BLaER1 treated with 17β-estradiol and CSF1 and Interleukin-3, amounts not matched to agents 10 nM and 100 nM (cell line): Measurements from ENCODE around the gene KIF5B.

Source experiments
- H3K27ac ChIP-seq, 11 experiments: shearing (Covaris generic); formaldehyde crosslinking; 2 replicates each; pipeline ENCODE4 v1.8.1; 2022
- H3K27me3 ChIP-seq, 11 experiments: shearing (Covaris generic); formaldehyde crosslinking; 2 replicates each; pipeline ENCODE4 v1.8.1; 2022
- H3K36me3 ChIP-seq, 11 experiments: shearing (Covaris generic); formaldehyde crosslinking; 2 replicates each; pipeline ENCODE4 v1.8.1; 2022
- H3K4me1 ChIP-seq, 10 experiments: shearing (Covaris generic); formaldehyde crosslinking; 2 replicates each; pipeline ENCODE4 v1.8.1; 2022
- H3K4me2 ChIP-seq, 11 experiments: shearing (Covaris generic); formaldehyde crosslinking; 2 replicates each; pipeline ENCODE4 v1.8.1; 2022
- H3K4me3 ChIP-seq, 10 experiments: shearing (Covaris generic); formaldehyde crosslinking; 2 replicates each; pipeline ENCODE4 v1.8.1; 2022
- H3K9ac ChIP-seq, 11 experiments: shearing (Covaris generic); formaldehyde crosslinking; 2 replicates each; pipeline ENCODE4 v1.8.1; 2022
- H3K9me3 ChIP-seq, 11 experiments: shearing (Covaris generic); formaldehyde crosslinking; replicated peaks in 1 of 11; 2 replicates each; pipeline ENCODE4 v1.8.1; 2022
- H4K20me1 ChIP-seq, 11 experiments: shearing (Covaris generic); formaldehyde crosslinking; 2 replicates each; pipeline ENCODE4 v1.8.1; 2022
- Cebpa-rat ChIP-seq, 11 experiments: shearing (Covaris generic); IDR thresholded peaks; 2 replicates each; pipeline ENCODE4 v1.8.1; 2022

The KIF5B gene

GRCh38 chr10:32036922-32037321 is 19.3 kb downstream of the KIF5B start:
- Histone ChIP-seq H3K4me1 (peaks cover 9 to 29% (median 24%) of the 10 kb centered on the region in 10 experiments; a peak in 19 of 20 replicates), H3K27me3 (no peaks in the 10 kb centered on the region), H4K20me1 (peaks cover 28 to 98% (median 50%) of the 10 kb centered on the region in 11 experiments), H3K9me3 (no peaks in the 10 kb centered on the region), H3K27ac (no peak overlapping the region), H3K36me3 (peaks cover 81 to 99% (median 91%) of the 10 kb centered on the region in 11 experiments), H3K4me2 (no peak overlapping the region), H3K9ac (no peak overlapping the region), H3K4me3 (no peak overlapping the region)
- TF ChIP-seq Cebpa-rat (IDR thresholded peaks at IDR 0.05) = no peak

DNA sequence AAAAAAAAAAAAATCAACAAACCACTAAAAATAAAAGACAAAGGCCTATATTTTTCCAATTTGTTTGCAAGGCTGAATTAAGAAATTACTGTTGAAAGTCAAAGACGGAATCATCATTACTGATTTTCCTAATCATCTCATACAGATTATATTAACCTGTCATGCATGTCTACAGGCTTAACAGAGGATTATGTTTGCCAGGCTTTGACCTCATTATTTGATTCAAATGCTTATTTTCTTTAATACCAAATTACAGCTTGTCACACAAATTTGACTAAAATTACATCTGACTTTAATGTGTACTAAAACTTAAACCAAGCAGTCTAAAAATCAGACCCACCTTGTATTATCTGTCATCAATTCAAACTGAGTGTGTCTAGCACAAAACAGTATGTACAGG is 21.2 kb downstream of the KIF5B start:
- peaks cover 7 to 29% (median 20%) of the 10 kb centered on the region in 10 experiments; a peak in 19 of 20 replicates for H3K4me1 ChIP-seq
- no peak overlapping the region for H3K27ac ChIP-seq
- H3K9me3 ChIP-seq = 0 out of 22 replicates have a peak, but pooled peaks cover 0 to 4% (median 0%) of the 10 kb centered on the region in 11 experiments
- no peaks in the 10 kb centered on the region for H3K27me3 ChIP-seq
- peaks cover 9 to 98% (median 45%) of the 10 kb centered on the region in 11 experiments; a peak in 20 of 22 replicates for H4K20me1 ChIP-seq
- H3K36me3 ChIP-seq = peaks cover 90 to 100% (median 99%) of the 10 kb centered on the region in 11 experiments
- no peak for TF ChIP-seq Cebpa-rat (IDR thresholded peaks at IDR 0.05)
- no peak overlapping the region for H3K9ac ChIP-seq
- no peak overlapping the region for H3K4me2 ChIP-seq
- H3K4me3 ChIP-seq = no peak overlapping the region

DNA sequence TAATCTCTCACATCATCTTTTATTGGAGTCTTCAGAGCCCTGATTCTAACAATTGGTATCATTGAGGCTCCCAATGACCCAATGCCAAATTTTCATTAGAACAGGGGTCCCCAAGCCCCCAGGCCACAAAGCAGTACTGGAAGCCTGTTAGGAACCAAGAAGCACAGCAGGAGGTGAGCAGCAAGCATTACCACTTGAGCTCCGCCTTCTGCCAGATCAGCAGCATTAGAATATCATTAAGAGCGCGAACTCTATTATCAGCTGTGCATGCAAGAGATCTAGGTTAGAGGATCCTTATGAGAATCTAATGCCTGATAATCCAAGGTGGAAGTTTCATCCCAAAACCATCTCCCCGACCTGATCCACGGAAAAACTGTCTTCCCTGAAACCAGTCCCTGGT is 23.1 kb downstream of the KIF5B start:
- H3K36me3 ChIP-seq = peaks cover 98 to 100% (median 100%) of the 10 kb centered on the region in 11 experiments
- no peak overlapping the region for H3K4me2 ChIP-seq
- peaks cover 6 to 98% (median 42%) of the 10 kb centered on the region in 11 experiments; a peak in 16 of 22 replicates for H4K20me1 ChIP-seq

GRCh38 chr10:32031920-32032319 is 24.3 kb downstream of the KIF5B start:
- peaks cover 99 to 100% (median 100%) of the 10 kb centered on the region in 11 experiments for H3K36me3 ChIP-seq
- no peak overlapping the region for H3K27ac ChIP-seq
- H3K9ac ChIP-seq = no peak overlapping the region
- peak overlapping the region in 1 of 11 experiments; percentile 63; a peak in 3 of 22 replicates for H3K4me2 ChIP-seq
- peaks cover 0 to 36% (median 23%) of the 10 kb centered on the region in 10 experiments; a peak in 15 of 20 replicates for H3K4me1 ChIP-seq
- H3K9me3 ChIP-seq = 0 out of 22 replicates have a peak, but pooled peaks cover 0 to 4% (median 0%) of the 10 kb centered on the region in 11 experiments
- no peak for TF ChIP-seq Cebpa-rat (IDR thresholded peaks at IDR 0.05)
- no peak overlapping the region for H3K4me3 ChIP-seq
- peaks cover 6 to 97% (median 40%) of the 10 kb centered on the region in 11 experiments; a peak in 16 of 22 replicates for H4K20me1 ChIP-seq
- no peaks in the 10 kb centered on the region for H3K27me3 ChIP-seq

More for the DNA sequence above, 23.1 kb downstream of the KIF5B start:
- Histone ChIP-seq H3K4me1 (peaks cover 0 to 36% (median 23%) of the 10 kb centered on the region in 10 experiments; a peak in 15 of 20 replicates), H3K27me3 (no peaks in the 10 kb centered on the region), H3K4me3 (no peak overlapping the region), H3K9ac (no peak overlapping the region), H3K9me3 (0 out of 22 replicates have a peak, but pooled peaks cover 0 to 4% (median 0%) of the 10 kb centered on the region in 11 experiments), H3K27ac (no peak overlapping the region)
- TF ChIP-seq Cebpa-rat (IDR thresholded peaks at IDR 0.05) = no peak

DNA sequence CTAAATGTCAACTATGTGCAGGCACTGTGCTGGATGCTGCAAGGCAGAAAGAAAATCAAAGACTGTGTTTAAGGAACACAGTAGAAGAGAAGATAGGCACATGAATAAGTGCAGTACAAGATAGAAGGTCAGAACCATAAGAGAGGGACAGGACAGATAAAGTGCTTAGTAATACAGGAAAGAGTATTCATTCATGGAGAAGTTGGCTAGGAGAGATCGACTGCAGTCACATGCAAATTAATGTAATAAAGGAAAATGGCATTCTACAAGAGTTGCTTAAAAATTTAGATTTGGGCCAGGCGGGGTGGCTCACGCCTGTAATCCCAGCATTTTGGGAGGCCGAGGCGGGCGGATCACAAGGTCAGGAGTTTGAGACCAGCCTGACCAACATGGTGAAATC is 24.8 kb downstream of the KIF5B start:
- Histone ChIP-seq H3K27ac (peak overlapping the region in 2 of 11 experiments; percentile 4 to 54; a peak in 1 of 22 replicates), H3K27me3 (no peaks in the 10 kb centered on the region), H3K9me3 (0 out of 22 replicates have a peak, but pooled peaks cover 0 to 4% (median 0%) of the 10 kb centered on the region in 11 experiments), H3K4me3 (no peak overlapping the region), H3K4me1 (peaks cover 0 to 36% (median 23%) of the 10 kb centered on the region in 10 experiments; a peak in 15 of 20 replicates), H3K9ac (no peak overlapping the region), H3K4me2 (peak overlapping the region in 3 of 11 experiments; percentile 2 to 63 (median 13); a peak in 4 of 22 replicates), H4K20me1 (peaks cover 6 to 97% (median 38%) of the 10 kb centered on the region in 11 experiments; a peak in 16 of 22 replicates), H3K36me3 (peaks cover 99 to 100% (median 100%) of the 10 kb centered on the region in 11 experiments)
- no peak for TF ChIP-seq Cebpa-rat (IDR thresholded peaks at IDR 0.05)

- no peak for TF ChIP-seq Cebpa-rat (IDR thresholded peaks at IDR 0.05)
- H4K20me1 ChIP-seq = peaks cover 19 to 94% (median 55%) of the 10 kb centered on the region in 11 experiments; a peak in 18 of 22 replicates
- H3K4me3 ChIP-seq = no peak overlapping the region
- H3K4me2 ChIP-seq = peak overlapping the region in 1 of 11 experiments; percentile 66; a peak in 2 of 22 replicates
- 0 out of 22 replicates have a peak, but pooled peaks cover 0 to 4% (median 0%) of the 10 kb centered on the region in 11 experiments for H3K9me3 ChIP-seq
- peaks cover 92 to 97% (median 94%) of the 10 kb centered on the region in 11 experiments for H3K36me3 ChIP-seq
- peak overlapping the region in 5 of 11 experiments; percentile 33 to 54 (median 48); a peak in 7 of 22 replicates for H3K27ac ChIP-seq
- no peaks in the 10 kb centered on the region for H3K27me3 ChIP-seq
- H3K9ac ChIP-seq = no peak overlapping the region
- H3K4me1 ChIP-seq = peaks cover 0 to 37% (median 23%) of the 10 kb centered on the region in 10 experiments; a peak in 15 of 20 replicates
Observed at GRCh38 chr10:32028710-32029109, 27.5 kb downstream of the KIF5B start.

DNA sequence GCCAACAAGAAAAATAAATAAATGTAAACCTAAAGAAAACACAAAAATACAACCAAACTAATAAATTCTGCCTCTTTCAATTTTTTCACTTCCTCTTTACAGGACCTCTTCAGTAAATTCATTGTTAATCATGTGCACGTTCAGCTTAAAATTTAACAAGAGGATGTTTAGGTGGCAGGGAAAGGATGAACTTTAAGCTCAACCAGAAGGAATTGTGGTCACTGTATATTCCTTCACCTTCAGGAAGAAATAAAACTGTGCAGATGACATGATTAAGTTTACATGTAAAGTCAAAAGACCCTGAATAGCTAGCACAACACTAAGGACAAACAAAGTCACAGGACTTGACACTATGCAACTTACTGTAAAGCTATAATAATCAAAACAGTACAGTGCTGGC is 33.0 kb downstream of the KIF5B start:
- Histone ChIP-seq H4K20me1 (peaks cover 19 to 92% (median 44%) of the 10 kb centered on the region in 11 experiments; a peak in 16 of 22 replicates), H3K4me3 (no peak overlapping the region), H3K27me3 (no peaks in the 10 kb centered on the region), H3K27ac (no peak overlapping the region), H3K4me2 (peak overlapping the region in 4 of 11 experiments; percentile 16 to 64 (median 26); a peak in 4 of 22 replicates), H3K36me3 (peaks cover 86 to 97% (median 93%) of the 10 kb centered on the region in 11 experiments), H3K4me1 (peaks cover 0 to 13% (median 0%) of the 10 kb centered on the region in 10 experiments; a peak in 7 of 20 replicates), H3K9me3 (no peaks in the 10 kb centered on the region), H3K9ac (no peak overlapping the region)
- TF ChIP-seq Cebpa-rat (IDR thresholded peaks at IDR 0.05) = no peak

- H3K27ac ChIP-seq = no peak overlapping the region
- H3K9me3 ChIP-seq = no peaks in the 10 kb centered on the region
- no peak for TF ChIP-seq Cebpa-rat (IDR thresholded peaks at IDR 0.05)
- no peak overlapping the region for H3K9ac ChIP-seq
- H3K36me3 ChIP-seq = peaks cover 96 to 100% (median 98%) of the 10 kb centered on the region in 11 experiments
- H4K20me1 ChIP-seq = peaks cover 11 to 88% (median 46%) of the 10 kb centered on the region in 11 experiments; a peak in 20 of 22 replicates
- H3K4me2 ChIP-seq = no peak overlapping the region
- no peak overlapping the region for H3K4me3 ChIP-seq
- no peaks in the 10 kb centered on the region for H3K4me1 ChIP-seq
- no peaks in the 10 kb centered on the region for H3K27me3 ChIP-seq
Observed at GRCh38 chr10:32017044-32017443, 39.2 kb downstream of the KIF5B start.

GRCh38 chr10:32015386-32015785 is 40.8 kb downstream of the KIF5B start:
- Histone ChIP-seq H3K4me1 (no peaks in the 10 kb centered on the region), H3K36me3 (peaks cover 95 to 100% (median 98%) of the 10 kb centered on the region in 11 experiments), H4K20me1 (peaks cover 11 to 88% (median 46%) of the 10 kb centered on the region in 11 experiments; a peak in 20 of 22 replicates), H3K4me3 (no peak overlapping the region), H3K27ac (no peak overlapping the region), H3K4me2 (no peak overlapping the region), H3K27me3 (no peaks in the 10 kb centered on the region), H3K9me3 (no peaks in the 10 kb centered on the region), H3K9ac (no peak overlapping the region)
- no peak for TF ChIP-seq Cebpa-rat (IDR thresholded peaks at IDR 0.05)
